K562 (cell line): ENCODE measurements around the gene C18orf32. TPM values are rescaled to one million over a fixed set of nuclear protein-coding genes. Genes with fewer than 3 reads are reported as not detected.

Source experiments
- BRCA1 ChIP-seq, 2 experiments: fragments of 450-650 bp in 1 of 2; sonication (generic) in 1 of 2; formaldehyde crosslinking in 1 of 2; IDR thresholded peaks; 2 replicates each; pipeline versions ENCODE4 v1.5.0 to v1.6.1; 2017 to 2020; ENCODE audit warnings: mild to moderate bottlenecking in 1 of 2, missing genetic modification reagents in 1 of 2
- CHD7 ChIP-seq: fragments of 200-600 bp; sonication (generic); IDR thresholded peaks from one replicate; pipeline ENCODE4 v1.6.1; 2012; ENCODE audit warnings: mild to moderate bottlenecking, low read depth, low read length, inconsistent platforms
- CREBBP ChIP-seq: IDR thresholded peaks from one replicate; pipeline ENCODE4 v1.6.1; 2012; ENCODE audit warnings: low read depth, mild to moderate bottlenecking, control low read depth, inconsistent platforms, low read length
- CUX1 ChIP-seq: fragments of 200-800 bp; sonication (Bioruptor generic); IDR thresholded peaks from 2 replicates; pipeline ENCODE4 v1.6.1; 2016; ENCODE audit warnings: missing genetic modification characterization, missing compliant biosample characterization
- EP400 ChIP-seq: fragments of 450-650 bp; IDR thresholded peaks from 2 replicates; pipeline ENCODE4 v1.6.1; 2017; ENCODE audit warnings: antibody characterized with exemption, mild to moderate bottlenecking, moderate library complexity
- EZH2 ChIP-seq: IDR thresholded peaks from 2 replicates; pipeline ENCODE4 v1.6.1; 2012; ENCODE audit warnings: low read depth, mild to moderate bottlenecking, inconsistent platforms, low read length, borderline replicate concordance
- NFATC3 ChIP-seq: fragments of 450-650 bp; IDR thresholded peaks from 2 replicates; pipeline ENCODE4 v1.6.1; 2017; ENCODE audit warnings: mild to moderate bottlenecking
- NFRKB ChIP-seq: fragments of 450-650 bp; IDR thresholded peaks from 2 replicates; pipeline ENCODE4 v1.6.1; 2016; ENCODE audit warnings: low read depth
- PREB ChIP-seq: sonication (generic); formaldehyde crosslinking; IDR thresholded peaks from 2 replicates; pipeline ENCODE4 v1.8.1; 2023; ENCODE audit warnings: mild to moderate bottlenecking, missing genetic modification reagents
- polyA plus RNA-seq, 8 experiments: library from polyadenylated mRNA; depleted of rRNA in 4 of 8; stranded (reverse) in 5 of 8; unstranded in 3 of 8; fragments of >200 nt; fragmentation: Nextera tagmentation in 2 of 8; fragmentation: Illumina TruSeq in 1 of 8; extraction: Ambion mirVana in 2 of 8; extraction: Trizol in 1 of 8; gene quantifications; 2 replicates each; pipeline versions ENCODE4 v1.2.1 to v1.2.3, GENCODE V29; 2011 to 2014; ENCODE audit warnings: inconsistent platforms in 1 of 8, missing spikeins in 1 of 8
- total RNA-seq, 7 experiments: library from RNA; depleted of rRNA in 6 of 7; stranded (reverse); fragments of >200 nt in 6 of 7; fragmentation: Illumina TruSeq in 2 of 7; extraction: Trizol in 2 of 7; gene quantifications; 2 replicates each; pipeline versions ENCODE4 v1.2.1 to v1.2.3, GENCODE V29; 2011 to 2021; ENCODE audit warnings: low replicate concordance in 1 of 7

C18orf32 gene
- total and polyA plus RNA-seq, 9 of the 15 experiments (the other 6 are each of a cell fraction or from before 2014, with no cell fraction given), result 8.5 to 35.0 (median 20.4) TPM

DNA sequence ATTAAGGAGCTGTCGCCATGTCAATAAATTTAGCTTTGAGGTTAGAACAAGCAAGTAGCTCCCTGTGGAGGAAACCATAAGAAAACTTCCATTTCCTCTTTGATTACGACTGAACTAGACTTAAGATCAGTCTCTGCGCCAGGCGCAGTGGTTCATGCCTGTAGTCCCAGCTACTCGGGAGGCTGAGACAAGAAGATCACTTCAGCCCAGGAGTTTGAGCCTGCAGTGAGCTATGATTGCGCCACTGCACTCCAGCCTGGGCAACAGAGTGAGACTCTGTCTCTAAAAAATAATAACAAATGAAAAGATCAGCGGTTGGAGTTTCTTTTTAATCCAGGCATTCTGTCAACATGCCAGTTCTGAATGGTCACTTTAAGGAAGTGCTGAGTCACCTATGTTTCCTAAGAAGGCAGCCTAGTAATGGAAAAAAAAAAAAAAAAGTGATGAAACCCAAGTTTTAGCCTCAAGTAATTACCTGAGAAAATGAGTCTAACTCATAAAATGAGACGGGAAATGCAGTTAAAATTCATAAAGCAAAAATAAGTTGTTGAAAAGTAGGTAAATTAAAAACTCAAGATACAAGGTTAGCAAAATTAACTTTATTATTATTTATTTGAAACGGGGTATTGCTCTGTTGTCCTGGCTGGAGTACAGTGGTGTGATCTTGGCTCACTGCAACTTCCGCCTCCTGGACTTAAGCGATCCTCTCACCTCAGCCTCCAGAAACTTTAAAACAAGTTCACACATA lies 10.2 kb downstream of the C18orf32 start (continued):
- no peak for TF ChIP-seq CHD7
- 0 out of 2 replicates have a peak, but pooled peaks have one; percentile 21 for TF ChIP-seq EP400
- TF ChIP-seq EZH2, result no peak
- no peak for TF ChIP-seq CUX1
- TF ChIP-seq CREBBP, result no peak
- 0 out of 2 replicates have a peak, but pooled peaks have one; percentile 73 for TF ChIP-seq NFATC3
- TF ChIP-seq NFRKB, result peak; percentile 29; the same call in 1 of the 2 replicates
- TF ChIP-seq BRCA1 (IDR thresholded peaks at IDR 0.05), result no peak
- no peak for TF ChIP-seq BRCA1 (CRISPR knock-in tag; IDR thresholded peaks at IDR 0.05)
- TF ChIP-seq PREB (CRISPR knock-in tag), result no peak
